GM21423 (cell line): ENCODE data around the gene FADS1.

ENCODE experiments used
- ATAC-seq: cut with Tn5 transposase; IDR thresholded peaks from one replicate; pipeline ENCODE4 v1.9.1; 2021; ENCODE audit warnings: mild to moderate bottlenecking, moderate library complexity; ENCODE audit not compliant: unreplicated experiment

Gene FADS1

GRCh38 chr11:61797263-61797944 is 19.4 kb downstream of the FADS1 start:
- no peak for ATAC-seq

GRCh38 chr11:61795876-61796526 is 20.8 kb downstream of the FADS1 start:
- ATAC-seq = no peak

DNA sequence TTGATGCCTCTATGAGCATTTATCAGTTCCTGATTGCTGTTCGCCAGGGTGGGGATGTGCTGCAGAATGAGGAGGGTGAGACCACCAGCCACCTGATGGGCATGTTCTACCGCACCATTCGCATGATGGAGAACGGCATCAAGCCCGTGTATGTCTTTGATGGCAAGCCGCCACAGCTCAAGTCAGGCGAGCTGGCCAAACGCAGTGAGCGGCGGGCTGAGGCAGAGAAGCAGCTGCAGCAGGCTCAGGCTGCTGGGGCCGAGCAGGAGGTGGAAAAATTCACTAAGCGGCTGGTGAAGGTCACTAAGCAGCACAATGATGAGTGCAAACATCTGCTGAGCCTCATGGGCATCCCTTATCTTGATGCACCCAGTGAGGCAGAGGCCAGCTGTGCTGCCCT is 21.3 kb downstream of the FADS1 start:
- no peak for ATAC-seq

- no peak for ATAC-seq
These were observed 22.2 kb downstream of the FADS1 start for GRCh38 chr11:61794579-61794978.

- no peak for ATAC-seq
These were observed 23.0 kb downstream of the FADS1 start for GRCh38 chr11:61793829-61794204.

DNA sequence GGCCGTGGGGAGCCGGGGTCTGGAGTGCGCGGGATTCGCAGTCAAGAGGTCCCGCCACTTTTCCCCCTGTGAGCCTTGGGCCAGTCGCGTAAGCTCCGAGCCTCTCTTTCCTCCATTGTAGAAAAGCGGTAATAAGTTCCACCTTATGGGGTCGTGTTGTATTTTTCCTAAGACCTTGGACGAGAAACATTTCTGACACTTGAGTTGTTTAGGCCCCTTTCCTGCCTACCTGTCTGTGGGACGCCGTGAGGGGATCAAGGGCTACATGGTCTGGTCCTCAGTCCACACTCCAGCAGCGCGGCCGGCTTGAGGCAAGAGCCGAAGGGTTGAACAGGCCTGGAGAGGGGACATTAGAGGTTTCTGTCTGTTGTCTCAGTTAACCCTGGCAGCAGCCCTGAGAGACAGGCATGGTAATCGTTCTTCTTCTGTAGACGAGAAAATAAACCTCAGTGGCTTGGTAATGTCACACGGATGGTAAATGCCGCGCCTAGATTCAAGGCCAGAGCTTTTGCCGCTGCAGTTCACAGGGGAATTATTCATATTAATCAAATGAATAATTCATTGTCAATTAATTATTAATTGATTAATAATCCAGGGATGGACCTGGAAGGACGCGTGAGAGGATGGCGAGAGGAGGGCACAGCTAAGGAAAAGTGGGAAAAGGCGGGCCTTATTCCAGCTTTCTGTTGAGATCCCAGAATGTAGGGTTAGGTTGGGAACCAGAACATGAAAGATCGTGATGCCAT is 23.5 kb downstream of the FADS1 start:
- ATAC-seq = no peak

DNA sequence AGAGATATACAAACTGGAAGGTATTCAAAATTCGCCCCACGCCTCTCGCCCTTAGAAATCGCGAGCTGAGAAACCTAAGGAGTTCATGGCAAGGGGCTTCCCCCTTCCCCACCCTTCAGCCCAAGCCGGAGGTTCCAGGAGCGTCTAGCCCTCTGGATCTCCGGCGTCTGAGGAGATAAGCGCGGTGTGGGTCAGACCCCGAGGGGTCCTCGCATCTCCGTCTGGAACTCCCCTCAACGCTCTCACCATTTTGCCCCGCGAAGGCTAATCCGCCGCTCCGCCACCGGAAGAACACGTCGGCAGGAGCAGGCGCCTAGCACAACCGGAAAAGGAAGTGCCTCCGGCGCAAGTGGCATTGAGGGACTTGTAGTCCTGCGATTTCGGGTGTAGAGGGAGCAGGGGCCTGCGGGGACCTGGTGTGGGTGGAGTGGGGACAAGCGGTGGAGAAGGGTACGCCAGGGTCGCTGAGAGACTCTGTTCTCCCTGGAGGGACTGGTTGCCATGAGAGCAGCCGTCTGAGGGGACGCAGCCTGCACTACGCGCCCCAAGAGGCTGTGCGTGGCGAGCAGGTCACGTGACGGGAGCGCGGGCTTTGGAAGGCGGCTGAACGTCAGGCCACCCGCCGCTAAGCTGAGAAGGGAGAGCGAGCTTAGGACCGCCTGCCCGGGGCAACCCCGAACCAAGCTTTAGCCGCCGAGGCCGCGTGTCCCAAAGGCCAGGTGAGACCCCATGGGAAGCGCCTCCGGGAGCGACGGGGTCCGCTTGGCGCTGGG is 24.3 kb downstream of the FADS1 start, which contains the start of the genes FEN1 and TMEM258:
Gene FEN1 (plus strand): TSS at position 602 of the 773 bp plus-strand sequence. CDS start 2,451 bp downstream, outside the sequence.
Gene TMEM258 (minus strand): TSS at position 290 of the 773 bp plus-strand sequence. CDS start 41 bp downstream, at position 249.
- ATAC-seq = peak; percentile 87

DNA sequence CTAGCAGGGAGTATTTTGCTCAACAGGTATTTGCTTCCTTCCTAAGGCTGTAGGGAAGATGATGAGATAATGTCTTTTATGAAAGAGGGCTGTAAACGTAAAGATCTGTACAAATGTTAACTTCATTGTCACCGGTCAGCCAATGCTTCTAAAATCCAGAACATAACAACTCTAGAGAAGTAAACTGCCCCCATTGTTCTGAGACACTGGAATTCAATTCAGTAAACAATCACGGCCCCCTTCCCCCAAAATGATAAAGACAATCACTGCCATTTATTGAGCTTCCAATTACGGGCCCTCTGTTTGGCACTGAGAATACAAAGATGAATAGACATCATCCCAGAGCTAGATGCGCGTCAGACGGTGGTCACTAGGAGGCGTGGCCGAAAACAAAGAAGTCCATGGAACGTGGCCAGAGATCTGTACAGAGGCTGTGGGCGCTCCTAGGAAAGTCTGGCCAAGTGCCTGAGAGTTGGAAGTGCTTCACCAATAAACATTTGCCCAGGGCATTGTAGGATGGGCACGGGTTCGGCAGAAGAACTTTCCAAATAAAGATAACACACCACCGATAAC is 25.0 kb downstream of the FADS1 start:
- peak; percentile 18 for ATAC-seq

DNA sequence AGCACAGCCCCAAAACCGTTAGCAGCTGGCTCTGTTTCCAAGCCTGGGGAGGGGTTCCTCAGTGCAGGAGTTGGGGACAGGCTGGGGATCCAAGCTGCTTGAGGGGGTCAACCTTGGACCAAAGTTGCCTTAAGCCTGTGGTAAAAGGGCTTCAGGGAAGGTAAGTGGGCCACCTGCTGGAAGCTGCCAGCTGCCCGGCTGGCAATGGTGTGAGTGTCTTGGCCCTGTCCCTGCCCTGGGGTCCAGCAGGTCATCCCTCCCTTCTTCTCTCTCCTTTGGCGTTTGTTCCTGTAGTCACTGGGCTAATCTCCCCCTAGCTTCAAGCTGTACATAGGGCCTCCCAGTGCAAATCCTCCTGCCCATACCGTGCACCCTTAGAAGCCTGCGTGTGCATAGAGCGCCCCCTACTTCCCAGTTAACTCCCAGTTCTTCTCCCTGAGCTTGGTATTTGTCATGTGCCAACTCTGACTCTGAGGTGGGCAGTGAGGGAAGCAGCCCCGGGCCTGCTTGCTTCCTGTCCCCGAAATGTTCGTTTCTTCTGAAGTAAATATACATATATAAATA is 28.8 kb downstream of the FADS1 start:
- no peak for ATAC-seq

DNA sequence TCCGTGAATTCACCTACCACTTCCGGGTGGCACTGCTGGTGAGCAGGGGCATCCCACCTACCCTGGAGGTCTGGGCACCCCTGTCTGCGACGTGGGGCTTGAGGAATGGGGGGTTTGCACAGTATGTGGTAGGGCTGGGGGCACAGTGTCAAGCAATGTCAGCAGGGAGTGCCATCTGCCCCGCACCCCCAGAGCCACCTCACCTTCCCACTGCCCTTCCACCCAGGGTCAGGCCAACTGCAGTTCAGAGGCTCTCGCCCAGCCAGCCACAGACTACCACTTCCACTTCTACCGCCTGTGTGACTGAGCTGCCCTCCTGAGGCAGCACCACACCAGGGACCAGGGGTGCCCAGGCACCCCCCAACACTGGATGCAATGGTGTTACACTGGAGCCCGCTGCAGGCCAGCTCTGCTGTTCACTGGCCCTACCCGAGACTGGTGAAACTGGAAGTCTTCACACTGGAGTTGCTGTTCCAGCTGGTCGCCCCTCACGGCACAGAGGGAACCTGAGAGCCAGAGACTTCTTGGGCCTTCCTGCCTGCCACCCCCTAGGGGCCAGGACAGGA is 30.9 kb downstream of the FADS1 start:
- ATAC-seq = peak; percentile 42

DNA sequence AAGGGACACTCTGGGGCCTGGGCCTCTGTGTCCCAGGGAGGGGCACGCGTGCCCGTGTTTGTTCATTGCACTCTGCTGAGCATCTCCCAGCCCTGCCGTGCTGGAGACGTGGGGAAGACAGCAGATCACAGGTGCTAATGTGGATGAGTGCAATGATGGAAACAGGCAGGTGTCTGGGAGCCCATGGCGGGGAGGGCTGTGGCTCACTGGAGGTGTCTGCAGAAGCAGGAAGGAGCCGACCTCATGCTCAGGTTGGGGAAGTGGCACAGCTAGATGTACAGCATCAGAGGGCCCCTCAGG is 32.3 kb downstream of the FADS1 start:
- no peak for ATAC-seq

GRCh38 chr11:61783717-61784505 is 32.9 kb downstream of the FADS1 start:
- ATAC-seq = no peak

- ATAC-seq = no peak
These were observed 34.0 kb downstream of the FADS1 start for GRCh38 chr11:61782841-61783240.

DNA sequence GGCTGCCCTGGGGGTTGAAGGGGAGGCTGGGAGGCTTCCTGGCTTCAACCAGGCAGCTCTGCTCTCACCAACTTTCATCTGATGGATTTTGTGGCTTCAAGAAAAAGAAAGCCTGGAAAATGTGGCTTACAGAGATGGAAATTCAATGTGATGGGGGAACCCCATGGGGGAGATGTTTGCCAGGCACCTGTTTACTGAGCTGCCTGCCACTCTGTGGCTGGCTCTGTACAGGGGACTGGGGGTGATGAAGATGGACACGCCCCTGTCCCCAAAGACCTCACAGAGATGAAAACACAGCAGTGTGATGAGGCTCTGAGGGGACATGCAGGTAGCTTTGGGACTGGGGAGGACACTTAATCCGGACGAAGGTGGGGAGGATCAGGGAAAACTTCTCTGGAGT is 34.5 kb downstream of the FADS1 start:
- ATAC-seq = no peak

DNA sequence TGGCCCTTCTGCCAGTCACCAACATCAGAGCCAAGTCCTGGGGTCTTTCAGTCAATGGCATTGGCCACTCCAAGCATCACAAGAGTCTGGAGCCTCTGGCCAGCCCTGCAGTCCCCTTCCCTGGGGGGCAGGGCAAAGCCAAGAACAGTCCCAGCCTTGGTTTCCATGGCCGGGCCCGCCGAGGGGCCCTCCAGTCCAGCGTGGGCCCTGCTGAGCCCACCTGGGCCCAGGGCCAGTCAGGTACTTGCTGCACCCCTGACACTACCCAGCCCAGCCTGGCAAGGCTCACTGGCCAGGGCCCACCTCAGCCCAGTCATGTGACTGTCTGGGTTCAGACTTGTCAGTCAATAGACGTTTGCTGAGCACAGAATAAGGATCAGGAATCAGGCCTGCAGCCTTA is 35.2 kb downstream of the FADS1 start:
- ATAC-seq = no peak

GRCh38 chr11:61780581-61781162 is 36.1 kb downstream of the FADS1 start:
- no peak for ATAC-seq

- ATAC-seq = no peak
These were observed 36.9 kb downstream of the FADS1 start for GRCh38 chr11:61779666-61780525.
